ENCODE data around the gene DERA.

DNA sequence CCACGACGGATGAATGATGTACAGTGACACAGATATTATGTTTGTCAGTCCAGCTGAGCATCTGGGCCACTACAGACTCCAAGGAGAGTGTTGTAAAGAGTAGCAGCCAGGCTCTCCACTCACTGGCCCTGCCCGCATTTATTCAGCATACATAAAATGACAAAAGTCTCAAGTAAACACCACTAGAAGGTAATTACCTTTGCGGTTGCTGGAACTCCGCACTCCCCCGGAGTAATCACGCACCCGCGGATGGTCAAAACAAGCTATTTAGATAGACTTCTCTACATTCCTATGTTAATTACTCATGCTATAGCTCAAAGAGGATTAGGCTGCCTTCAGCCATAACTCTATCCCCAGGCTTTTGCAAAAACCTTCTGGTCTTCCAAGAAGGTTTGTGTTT lies 47.8 kb upstream of the DERA start:
- no peak for TF ChIP-seq ZNF274 (IDR thresholded peaks at IDR 0.05; ENCODE audit: low read depth, low read length)
- TF ChIP-seq YY1 (IDR thresholded peaks at IDR 0.05; ENCODE audit: insufficient read depth, insufficient read length): no peak

All from NT2/D1 (cell line).